ENCODE data around the gene SPOCK1. TPM values are rescaled to one million over a fixed set of nuclear protein-coding genes. Genes with fewer than 3 reads are reported as not detected.

Gene SPOCK1
- total and polyA plus RNA-seq, 4 donors = 0.48 to 4.5 (median 0.69) TPM

GRCh38 chr5:137167187-137167586 lies 331.9 kb downstream of the SPOCK1 start:
- TF ChIP-seq CTCF (IDR thresholded peaks at IDR 0.05; ENCODE audit: control extremely low read depth, extremely low read depth) = no peak
- DNase-seq (no peak), ATAC-seq (ENCODE audit: insufficient read depth, low FRiP score) (no peak)
- Histone ChIP-seq H3K9me3 (ENCODE audit: control insufficient read depth in 4 of 4, insufficient read depth in 3 of 4, low read length in 3 of 4) (no peaks in the 10 kb centered on the region), H3K9ac (ENCODE audit: insufficient read depth in 1 of 2, low read length in 2 of 2) (no peak overlapping the region), H3K27ac (ENCODE audit: low read depth in 1 of 2, low read length in 1 of 2) (no peak overlapping the region), H3K4me1 (ENCODE audit: control insufficient read depth in 5 of 5, insufficient read depth in 5 of 5, low read length in 5 of 5) (no peaks in the 10 kb centered on the region), H3K36me3 (ENCODE audit: control insufficient read depth in 4 of 4, insufficient read depth in 4 of 4, low read length in 4 of 4) (no peaks in the 10 kb centered on the region), H3K4me3 (no peak overlapping the region), H3K27me3 (ENCODE audit: control insufficient read depth in 3 of 3, insufficient read depth in 3 of 3, low read length in 2 of 3) (peaks cover 0 to 3% (median 0%) of the 10 kb centered on the region in 3 donors)

DNA sequence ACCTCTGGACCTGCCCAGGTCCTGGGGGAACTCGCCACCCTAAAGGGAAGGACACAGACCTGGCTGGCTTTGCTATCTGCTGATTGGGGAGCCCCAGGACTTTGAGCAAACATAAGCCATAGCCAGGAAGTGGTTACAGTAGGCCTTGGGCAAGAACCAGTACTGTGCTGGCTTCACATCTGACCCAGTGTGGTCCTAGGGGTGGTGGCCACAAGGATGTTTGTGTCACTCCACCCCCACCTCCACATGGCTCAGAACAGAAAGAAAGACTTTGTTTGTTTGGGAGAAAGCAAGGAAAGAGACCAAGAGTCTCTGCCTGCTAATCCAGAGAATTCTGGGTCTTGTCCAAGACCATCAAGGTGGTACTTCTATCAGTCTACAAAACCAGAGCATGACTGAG lies 334.2 kb downstream of the SPOCK1 start:
- no peak for DNase-seq
- no peak overlapping the region for H3K27ac ChIP-seq (ENCODE audit: low read depth in 1 of 2, low read length in 1 of 2)
- peaks cover 0 to 3% (median 0%) of the 10 kb centered on the region in 3 donors for H3K27me3 ChIP-seq (ENCODE audit: control insufficient read depth in 3 of 3, insufficient read depth in 3 of 3, low read length in 2 of 3)
- H3K9ac ChIP-seq (ENCODE audit: insufficient read depth in 1 of 2, low read length in 2 of 2) = no peak overlapping the region
- no peak for ATAC-seq (ENCODE audit: insufficient read depth, low FRiP score)
- TF ChIP-seq CTCF (IDR thresholded peaks at IDR 0.05; ENCODE audit: control extremely low read depth, extremely low read depth) = no peak
- no peak overlapping the region for H3K4me3 ChIP-seq
- H3K36me3 ChIP-seq (ENCODE audit: control insufficient read depth in 4 of 4, insufficient read depth in 4 of 4, low read length in 4 of 4) = no peaks in the 10 kb centered on the region
- H3K4me1 ChIP-seq (ENCODE audit: control insufficient read depth in 5 of 5, insufficient read depth in 5 of 5, low read length in 5 of 5) = no peaks in the 10 kb centered on the region
- 64 to 80% methylated on average over 1 of the region's 1 CpG for WGBS, 2 donors
- H3K9me3 ChIP-seq (ENCODE audit: control insufficient read depth in 4 of 4, insufficient read depth in 3 of 4, low read length in 3 of 4) = no peaks in the 10 kb centered on the region

DNA sequence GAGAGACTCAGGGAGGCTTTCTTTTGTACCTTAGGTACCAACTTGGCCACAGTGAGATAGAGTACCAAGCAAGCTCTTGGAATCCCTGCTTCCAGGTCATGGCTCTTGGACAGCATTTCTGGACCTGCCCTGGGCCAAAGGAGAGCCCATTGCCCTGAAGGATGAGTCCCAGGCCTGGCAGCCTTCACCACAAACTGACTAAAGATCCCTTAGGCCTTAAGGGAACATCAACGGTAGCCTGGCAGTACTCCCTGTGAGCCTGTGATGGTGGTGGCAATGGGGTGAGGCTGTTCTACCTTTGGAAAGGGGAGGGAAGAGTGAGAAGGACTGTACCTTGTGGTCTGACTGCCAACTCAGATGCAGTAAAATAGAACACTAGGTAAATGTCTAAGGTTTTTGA lies 334.6 kb downstream of the SPOCK1 start:
- Histone ChIP-seq H3K27me3 (ENCODE audit: control insufficient read depth in 3 of 3, insufficient read depth in 3 of 3, low read length in 2 of 3) (peaks cover 0 to 3% (median 0%) of the 10 kb centered on the region in 3 donors), H3K27ac (ENCODE audit: low read depth in 1 of 2, low read length in 1 of 2) (no peak overlapping the region), H3K4me3 (no peak overlapping the region), H3K36me3 (ENCODE audit: control insufficient read depth in 4 of 4, insufficient read depth in 4 of 4, low read length in 4 of 4) (no peaks in the 10 kb centered on the region), H3K9me3 (ENCODE audit: control insufficient read depth in 4 of 4, insufficient read depth in 3 of 4, low read length in 3 of 4) (no peaks in the 10 kb centered on the region), H3K4me1 (ENCODE audit: control insufficient read depth in 5 of 5, insufficient read depth in 5 of 5, low read length in 5 of 5) (no peaks in the 10 kb centered on the region), H3K9ac (ENCODE audit: insufficient read depth in 1 of 2, low read length in 2 of 2) (no peak overlapping the region)
- TF ChIP-seq CTCF (IDR thresholded peaks at IDR 0.05; ENCODE audit: control extremely low read depth, extremely low read depth) = no peak
- no peak for ATAC-seq (ENCODE audit: insufficient read depth, low FRiP score)
- no peak for DNase-seq
- WGBS, 2 donors = 92 to 95% methylated on average over 1 of the region's 1 CpG

DNA sequence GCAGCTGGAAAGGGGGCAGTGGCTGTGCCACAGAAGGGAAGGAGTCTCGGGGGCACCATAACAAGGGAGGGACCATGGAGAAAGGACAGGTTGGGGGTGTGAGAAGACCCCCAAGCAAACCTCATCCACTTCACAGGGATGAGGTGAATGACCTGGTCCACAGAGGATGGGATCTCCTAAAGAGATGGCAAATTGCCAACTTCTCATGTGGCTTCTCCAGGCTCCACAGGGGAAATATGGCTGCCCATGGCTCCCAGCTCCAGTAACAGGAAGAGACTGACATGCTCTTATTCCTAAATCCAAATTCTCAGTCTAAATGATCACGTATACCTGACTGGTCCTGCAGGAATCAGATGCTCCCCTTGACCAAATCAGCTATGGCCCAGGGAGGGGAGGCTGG lies 340.4 kb downstream of the SPOCK1 start:
- Histone ChIP-seq H3K9me3 (ENCODE audit: control insufficient read depth in 4 of 4, insufficient read depth in 3 of 4, low read length in 3 of 4) (no peaks in the 10 kb centered on the region), H3K36me3 (ENCODE audit: control insufficient read depth in 4 of 4, insufficient read depth in 4 of 4, low read length in 4 of 4) (no peaks in the 10 kb centered on the region), H3K4me1 (ENCODE audit: control insufficient read depth in 5 of 5, insufficient read depth in 5 of 5, low read length in 5 of 5) (no peaks in the 10 kb centered on the region), H3K27me3 (ENCODE audit: control insufficient read depth in 3 of 3, insufficient read depth in 3 of 3, low read length in 2 of 3) (peaks cover 0 to 21% (median 0%) of the 10 kb centered on the region in 3 donors), H3K27ac (ENCODE audit: low read depth in 1 of 2, low read length in 1 of 2) (no peak overlapping the region), H3K4me3 (no peak overlapping the region), H3K9ac (ENCODE audit: insufficient read depth in 1 of 2, low read length in 2 of 2) (no peak overlapping the region)
- 85 to 89% methylated on average over 2 of the region's 2 CpGs for WGBS, 2 donors
- ATAC-seq (ENCODE audit: insufficient read depth, low FRiP score) (no peak), DNase-seq (no peak)
- no peak for TF ChIP-seq CTCF (IDR thresholded peaks at IDR 0.05; ENCODE audit: control extremely low read depth, extremely low read depth)
